ENCODE measurements around the gene RPRD1B.

- TF ChIP-seq CTCF (IDR thresholded peaks at IDR 0.05): no peak
- TF ChIP-seq EP300 (IDR thresholded peaks at IDR 0.05): no peak
- no peak for TF ChIP-seq POLR2A (IDR thresholded peaks at IDR 0.05)
- TF ChIP-seq POLR2AphosphoS5 (IDR thresholded peaks at IDR 0.05): no peak
Observed at GRCh38 chr20:38002422-38002821, 31.1 kb upstream of the RPRD1B start.

All from sigmoid colon (tissue), 4 donors.